Measurements from ENCODE around the gene SRRD. TPM values are rescaled to one million over a fixed set of nuclear protein-coding genes. Genes with fewer than 3 reads are reported as not detected.
A peak's percentile ranks its signal among the peaks of the same experiment; 100 is the strongest.

SRRD gene
- total RNA-seq, 1 donor from 2014 or later = 20.1 TPM

DNA sequence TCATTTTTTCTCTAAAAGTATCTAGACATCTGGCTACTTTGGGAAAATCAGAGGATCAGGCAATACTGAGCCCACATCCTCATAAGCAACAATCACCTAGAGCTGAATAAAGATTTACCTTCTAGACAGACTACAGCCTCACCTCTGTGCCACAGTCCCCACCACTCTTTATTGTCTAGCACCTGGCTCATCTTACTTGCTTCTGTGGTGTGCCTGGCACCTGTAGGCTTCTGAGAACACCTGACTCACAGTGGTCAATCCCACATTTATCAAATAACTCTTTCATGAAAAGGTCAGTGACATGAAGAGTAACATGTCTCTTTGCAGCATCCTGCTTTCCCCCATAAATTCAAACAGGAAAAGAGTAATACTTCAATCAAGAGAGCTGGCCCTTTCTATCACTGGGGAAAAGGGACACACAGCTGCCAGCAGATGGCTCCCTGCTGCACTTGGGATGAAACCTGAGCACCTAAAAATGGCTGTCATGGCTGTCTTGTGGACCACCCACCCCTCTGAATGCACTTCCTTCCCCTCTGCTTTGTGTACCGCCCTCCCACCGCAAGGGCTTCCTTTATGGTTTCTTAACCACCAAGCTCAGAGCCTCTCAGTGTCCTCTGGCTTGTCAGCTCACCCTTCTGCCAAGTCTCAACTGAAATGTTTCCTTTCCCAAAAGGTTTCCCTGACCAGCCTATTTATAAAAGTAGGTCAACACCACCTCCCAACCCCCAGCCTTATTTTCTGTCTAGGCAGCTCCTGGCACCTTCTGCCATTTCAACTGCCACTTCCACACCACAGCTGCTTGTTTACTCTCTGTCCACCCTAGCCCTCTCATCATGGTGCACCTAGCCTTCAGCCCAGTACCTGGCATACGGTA, 19.2 kb downstream of the SRRD start:
- DNase-seq = peak; percentile 63
- H3K4me1 Mint-ChIP-seq (ENCODE audit: low read depth, unreplicated experiment) = peaks cover 7% of the 10 kb centered on the region
- no peak overlapping the region for H3K4me3 Mint-ChIP-seq (ENCODE audit: unreplicated experiment)
- H3K36me3 Mint-ChIP-seq (ENCODE audit: unreplicated experiment) = no peaks in the 10 kb centered on the region
- peak overlapping the region; percentile 87 for H3K27ac Mint-ChIP-seq (ENCODE audit: unreplicated experiment)
- H3K9me3 Mint-ChIP-seq (ENCODE audit: unreplicated experiment) = no peaks in the 10 kb centered on the region
- TF ChIP-seq, protein P1, sequence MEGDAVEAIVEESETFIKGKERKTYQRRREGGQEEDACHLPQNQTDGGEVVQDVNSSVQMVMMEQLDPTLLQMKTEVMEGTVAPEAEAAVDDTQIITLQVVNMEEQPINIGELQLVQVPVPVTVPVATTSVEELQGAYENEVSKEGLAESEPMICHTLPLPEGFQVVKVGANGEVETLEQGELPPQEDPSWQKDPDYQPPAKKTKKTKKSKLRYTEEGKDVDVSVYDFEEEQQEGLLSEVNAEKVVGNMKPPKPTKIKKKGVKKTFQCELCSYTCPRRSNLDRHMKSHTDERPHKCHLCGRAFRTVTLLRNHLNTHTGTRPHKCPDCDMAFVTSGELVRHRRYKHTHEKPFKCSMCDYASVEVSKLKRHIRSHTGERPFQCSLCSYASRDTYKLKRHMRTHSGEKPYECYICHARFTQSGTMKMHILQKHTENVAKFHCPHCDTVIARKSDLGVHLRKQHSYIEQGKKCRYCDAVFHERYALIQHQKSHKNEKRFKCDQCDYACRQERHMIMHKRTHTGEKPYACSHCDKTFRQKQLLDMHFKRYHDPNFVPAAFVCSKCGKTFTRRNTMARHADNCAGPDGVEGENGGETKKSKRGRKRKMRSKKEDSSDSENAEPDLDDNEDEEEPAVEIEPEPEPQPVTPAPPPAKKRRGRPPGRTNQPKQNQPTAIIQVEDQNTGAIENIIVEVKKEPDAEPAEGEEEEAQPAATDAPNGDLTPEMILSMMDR (IDR thresholded peaks at IDR 0.05; ENCODE audit: partially characterized antibody, unreplicated experiment) = no peak
- H3K27me3 Mint-ChIP-seq (ENCODE audit: unreplicated experiment) = peaks cover 6% of the 10 kb centered on the region

DNA sequence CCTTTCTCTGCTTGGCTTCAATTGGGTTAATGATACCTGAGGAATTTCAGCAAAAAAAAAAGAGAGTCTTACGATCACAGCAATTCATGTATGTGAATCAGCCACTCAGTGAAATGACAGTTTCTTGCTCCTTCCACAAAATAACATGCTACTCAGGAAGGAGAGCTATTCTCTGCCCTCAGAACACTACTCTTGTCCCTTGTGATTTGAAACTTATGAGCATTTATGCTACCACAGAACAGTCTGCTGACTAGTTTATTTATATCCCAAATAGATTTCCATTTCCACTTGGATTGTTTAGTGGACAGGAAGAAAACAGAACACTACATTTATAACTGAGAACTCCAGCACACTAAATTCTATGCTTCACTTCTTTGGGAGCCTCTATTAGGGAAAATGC, 20.1 kb downstream of the SRRD start:
- no peak for DNase-seq
- Mint-ChIP-seq H3K27ac (ENCODE audit: unreplicated experiment) (peak overlapping the region; percentile 46), H3K36me3 (ENCODE audit: unreplicated experiment) (no peaks in the 10 kb centered on the region)

DNA sequence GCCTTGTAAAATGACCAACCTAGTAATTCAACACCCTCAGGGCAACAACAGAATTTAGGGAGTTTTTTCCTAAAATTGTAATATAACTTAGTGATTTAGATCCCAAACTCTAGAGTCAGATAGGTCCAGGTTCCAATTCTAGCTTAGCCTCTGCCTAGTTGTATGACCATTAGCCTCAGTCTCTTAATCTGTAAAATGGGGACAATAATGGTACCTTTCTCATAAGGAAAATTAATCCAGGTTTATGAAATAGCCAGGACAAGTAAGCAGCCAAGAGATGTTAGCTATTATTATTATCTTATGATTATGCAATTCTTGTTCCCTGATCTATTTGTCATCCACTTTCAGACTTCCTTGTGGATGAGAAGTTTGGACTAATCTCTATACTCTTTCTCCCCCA, 24.5 kb downstream of the SRRD start:
- TF ChIP-seq, protein P1 (IDR thresholded peaks at IDR 0.05; ENCODE audit: partially characterized antibody, unreplicated experiment) = no peak
- H3K27ac Mint-ChIP-seq (ENCODE audit: unreplicated experiment) = no peak overlapping the region
- H3K4me1 Mint-ChIP-seq (ENCODE audit: low read depth, unreplicated experiment) = peaks cover 12% of the 10 kb centered on the region
- DNase-seq = no peak
- no peaks in the 10 kb centered on the region for H3K36me3 Mint-ChIP-seq (ENCODE audit: unreplicated experiment)
- H3K4me3 Mint-ChIP-seq (ENCODE audit: unreplicated experiment) = no peak overlapping the region
- H3K27me3 Mint-ChIP-seq (ENCODE audit: unreplicated experiment) = peaks cover 4% of the 10 kb centered on the region
- no peaks in the 10 kb centered on the region for H3K9me3 Mint-ChIP-seq (ENCODE audit: unreplicated experiment)

More for the DNA sequence above, 20.1 kb downstream of the SRRD start:
- Mint-ChIP-seq H3K4me1 (ENCODE audit: low read depth, unreplicated experiment) (peaks cover 7% of the 10 kb centered on the region), H3K9me3 (ENCODE audit: unreplicated experiment) (no peaks in the 10 kb centered on the region), H3K4me3 (ENCODE audit: unreplicated experiment) (no peak overlapping the region), H3K27me3 (ENCODE audit: unreplicated experiment) (peaks cover 6% of the 10 kb centered on the region)
- TF ChIP-seq, protein P1 (IDR thresholded peaks at IDR 0.05; ENCODE audit: partially characterized antibody, unreplicated experiment) = no peak

DNA sequence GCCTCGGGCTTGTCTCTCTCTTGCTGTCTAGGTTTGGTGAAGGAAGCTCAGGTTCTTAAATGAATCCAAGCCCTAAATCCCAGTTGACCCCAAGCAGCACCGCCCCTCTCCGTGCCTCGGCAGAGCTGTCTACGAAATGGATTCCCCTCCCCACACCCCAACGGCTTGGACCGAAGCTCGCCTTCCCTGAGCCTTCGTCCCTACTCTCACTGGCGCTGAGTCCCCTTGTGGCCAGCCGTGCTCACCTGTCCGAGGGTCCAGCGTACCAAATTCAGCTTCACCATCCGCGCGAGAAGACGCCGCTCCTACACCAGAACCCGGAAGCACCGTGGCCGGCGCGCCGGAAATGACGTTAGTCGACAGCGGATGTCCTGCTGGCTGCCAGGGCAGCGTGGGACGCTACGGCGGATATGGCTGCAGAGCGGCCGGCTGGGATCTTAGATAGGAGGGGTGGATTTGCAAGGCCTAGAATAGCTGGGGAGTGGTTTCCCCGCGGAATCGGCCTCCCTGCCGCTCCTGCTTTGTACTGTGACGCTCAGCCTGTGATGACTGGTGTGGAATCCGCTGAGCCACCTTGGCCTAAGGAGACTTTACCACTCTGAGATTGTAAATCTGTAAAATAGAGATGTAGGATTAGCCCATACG, 28.6 kb downstream of the SRRD start, which contains the start of gene TFIP11:
TSS of gene TFIP11 (minus strand) at position 325 of the 645 bp plus-strand sequence. CDS start 2,201 bp downstream, outside the sequence.
- H3K4me1 Mint-ChIP-seq (ENCODE audit: low read depth, unreplicated experiment) = peaks cover 11% of the 10 kb centered on the region
- peak within 1 kb of the TSS; percentile 97 for H3K27ac Mint-ChIP-seq (ENCODE audit: unreplicated experiment)
- no peaks in the 10 kb centered on the region for H3K9me3 Mint-ChIP-seq (ENCODE audit: unreplicated experiment)
- H3K27me3 Mint-ChIP-seq (ENCODE audit: unreplicated experiment) = no peaks in the 10 kb centered on the region
- H3K36me3 Mint-ChIP-seq (ENCODE audit: unreplicated experiment) = no peaks in the 10 kb centered on the region
- DNase-seq = peak; percentile 98
- H3K4me3 Mint-ChIP-seq (ENCODE audit: unreplicated experiment) = peak within 1 kb of the TSS; percentile 99
- TF ChIP-seq, protein P1 (IDR thresholded peaks at IDR 0.05; ENCODE audit: partially characterized antibody, unreplicated experiment) = no peak
